Liver (tissue), 9 donors: ENCODE results near the gene PAFAH1B2. TPM values are rescaled to one million over a fixed set of nuclear protein-coding genes. Genes with fewer than 3 reads are reported as not detected.

ENCODE experiments used
- DNase-seq: peaks from one replicate; pipeline ENCODE4 v3.0.0-alpha.2; 2017; ENCODE audit warnings: low spot score
- H3K27ac ChIP-seq, 2 donors: one replicate each; pipeline ENCODE4 v1.7.0; 2013; ENCODE audit warnings: inconsistent platforms in 2 of 2, low read length in 2 of 2, control low read depth in 1 of 2, low read depth in 1 of 2, mild to moderate bottlenecking in 1 of 2
- H3K27me3 ChIP-seq, 4 donors: one replicate each; pipeline versions ENCODE4 v1.6.1 to v1.7.0; 2013; ENCODE audit warnings: low read length in 3 of 4, inconsistent platforms in 1 of 4, mild to moderate bottlenecking in 1 of 4, moderate library complexity in 1 of 4; ENCODE audit not compliant: control insufficient read depth in 4 of 4, insufficient read depth in 4 of 4
- H3K36me3 ChIP-seq, 4 donors: one replicate each; pipeline versions ENCODE4 v1.6.1 to v1.7.0; 2013; ENCODE audit warnings: low read length in 3 of 4, mild to moderate bottlenecking in 3 of 4, low read depth in 1 of 4, moderate library complexity in 1 of 4; ENCODE audit not compliant: control insufficient read depth in 4 of 4, insufficient read depth in 3 of 4
- H3K4me1 ChIP-seq, 4 donors: one replicate each; pipeline versions ENCODE4 v1.6.1 to v1.7.0; 2013; ENCODE audit warnings: low read length in 3 of 4, mild to moderate bottlenecking in 3 of 4, moderate library complexity in 1 of 4; ENCODE audit not compliant: control insufficient read depth in 4 of 4, insufficient read depth in 4 of 4
- H3K4me3 ChIP-seq, 3 donors: one replicate each; pipeline versions ENCODE4 v1.6.1 to v1.7.0; 2013; ENCODE audit warnings: low read length in 3 of 3, control low read depth in 1 of 3, low read depth in 1 of 3, mild to moderate bottlenecking in 1 of 3
- H3K9ac ChIP-seq, 2 donors: one replicate each; pipeline ENCODE4 v1.7.0; 2013; ENCODE audit warnings: low read length in 2 of 2, mild to moderate bottlenecking in 2 of 2, moderate library complexity in 2 of 2, control low read depth in 1 of 2, low read depth in 1 of 2
- H3K9me3 ChIP-seq, 4 donors: one replicate each; pipeline versions ENCODE4 v1.6.1 to v1.7.0; 2013; ENCODE audit warnings: low read length in 3 of 4; ENCODE audit not compliant: control insufficient read depth in 4 of 4
- EGR1 ChIP-seq, 2 donors: IDR thresholded peaks; 2 replicates each; pipeline ENCODE4 v1.6.1; 2016 to 2018; ENCODE audit warnings: antibody characterized with exemption in 2 of 2, low read depth in 2 of 2
- FOXA1 ChIP-seq: IDR thresholded peaks from 2 replicates; pipeline ENCODE4 v1.6.1; 2016; ENCODE audit warnings: antibody characterized with exemption
- GABPA ChIP-seq, 2 donors: IDR thresholded peaks in 1 of 2; conservative IDR thresholded peaks in 1 of 2; 2 replicates each; pipeline ENCODE4 v1.6.1; 2016; ENCODE audit warnings: antibody characterized with exemption in 2 of 2, mild to moderate bottlenecking in 1 of 2, moderate library complexity in 1 of 2
- HNF4A ChIP-seq, 2 donors: conservative IDR thresholded peaks; 2 replicates each; pipeline ENCODE4 v1.6.1; 2016; ENCODE audit warnings: antibody characterized with exemption in 2 of 2, mild to moderate bottlenecking in 2 of 2
- HNF4G ChIP-seq: IDR thresholded peaks from 2 replicates; pipeline ENCODE4 v1.6.1; 2016; ENCODE audit warnings: antibody characterized with exemption
- JUND ChIP-seq, 2 donors: IDR thresholded peaks; 2 replicates each; pipeline ENCODE4 v1.6.1; 2016; ENCODE audit warnings: antibody characterized with exemption in 2 of 2
- MAX ChIP-seq: IDR thresholded peaks from 2 replicates; pipeline ENCODE4 v1.6.1; 2016; ENCODE audit warnings: antibody characterized with exemption
- RAD21 ChIP-seq, 2 donors: IDR thresholded peaks; 2 replicates each; pipeline ENCODE4 v1.6.1; 2016; ENCODE audit warnings: antibody characterized with exemption in 2 of 2, mild to moderate bottlenecking in 2 of 2
- REST ChIP-seq: IDR thresholded peaks from 2 replicates; pipeline ENCODE4 v1.6.1; 2016; ENCODE audit warnings: antibody characterized with exemption, mild to moderate bottlenecking
- TAF1 ChIP-seq: conservative IDR thresholded peaks from 2 replicates; pipeline ENCODE4 v1.6.1; 2016; ENCODE audit warnings: antibody characterized with exemption, mild to moderate bottlenecking
- YY1 ChIP-seq: IDR thresholded peaks from 2 replicates; pipeline ENCODE4 v1.6.1; 2016; ENCODE audit warnings: antibody characterized with exemption, mild to moderate bottlenecking
- WGBS: extraction: QIAGEN DNeasy Blood & Tissue Kit; methylation state at CpG from one replicate; pipeline ENCODE4 v1.1.7; 2013; 5-methylcytosine and 5-hydroxymethylcytosine counted together
- polyA plus RNA-seq, 2 donors: library from polyadenylated mRNA; stranded (reverse) in 1 of 2; unstranded in 1 of 2; fragments of 200-250 nt in 1 of 2; fragments of >200 nt in 1 of 2; fragmentation: Nextera tagmentation in 1 of 2; extraction: Ambion mirVana in 1 of 2; gene quantifications; one replicate each; pipeline versions ENCODE4 v1.2.1 to v1.2.3, GENCODE V29; 2013 to 2015
- total RNA-seq, 2 donors: library from RNA; depleted of rRNA; stranded (reverse); fragments of >200 nt; gene quantifications; one replicate each; pipeline ENCODE4 v1.2.3, GENCODE V29; 2014
- TF ChIP-seq, protein P1 (sequence below): IDR thresholded peaks from 2 replicates; pipeline ENCODE4 v1.6.1; 2016; ENCODE audit warnings: antibody characterized with exemption
- donor health status: healthy.
- donor health status: healthy.
- donor health status: healthy.
- donor health status: healthy.
- donor health status: healthy.

The PAFAH1B2 gene
- total and polyA plus RNA-seq, 4 donors, result 12.7 to 39.8 (median 24.9) TPM

DNA sequence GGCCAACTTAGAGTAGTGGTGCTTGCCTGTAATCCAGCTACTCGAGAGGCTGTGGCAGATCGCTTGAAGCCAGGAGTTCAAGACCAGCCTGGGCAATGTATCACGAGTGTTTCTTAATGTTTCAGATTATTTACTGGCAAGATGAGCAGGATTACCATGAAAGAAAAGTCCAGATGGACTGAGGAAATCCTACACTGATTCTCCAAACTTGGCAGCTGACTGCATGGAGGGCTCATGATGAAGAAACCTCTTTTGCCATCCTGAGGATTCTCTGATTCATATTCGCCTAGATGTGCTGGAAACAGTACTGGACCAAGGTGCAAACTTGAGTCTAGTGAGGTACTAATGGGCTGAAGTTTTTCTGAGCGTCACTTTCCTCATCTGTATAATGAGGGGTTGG lies 31.7 kb downstream of the PAFAH1B2 start:
- Histone ChIP-seq H3K27ac (no peak overlapping the region), H3K9ac (no peak overlapping the region), H3K4me1 (peaks cover 2 to 20% (median 16%) of the 10 kb centered on the region in 4 donors), H3K27me3 (no peaks in the 10 kb centered on the region), H3K9me3 (no peaks in the 10 kb centered on the region), H3K4me3 (no peak overlapping the region), H3K36me3 (peaks cover 0 to 8% (median 0%) of the 10 kb centered on the region in 4 donors)
- TF ChIP-seq MAX (no peak), GABPA (IDR thresholded peaks at IDR 0.05 in 1 of 2, conservative IDR thresholded peaks at IDR 0.05 in 1 of 2) (no peak), EGR1 (IDR thresholded peaks at IDR 0.05; ENCODE audit: low read depth in 2 of 2) (no peak)
- WGBS, result 93% methylated on average over 5 of the region's 5 CpGs
- no peak for DNase-seq

DNA sequence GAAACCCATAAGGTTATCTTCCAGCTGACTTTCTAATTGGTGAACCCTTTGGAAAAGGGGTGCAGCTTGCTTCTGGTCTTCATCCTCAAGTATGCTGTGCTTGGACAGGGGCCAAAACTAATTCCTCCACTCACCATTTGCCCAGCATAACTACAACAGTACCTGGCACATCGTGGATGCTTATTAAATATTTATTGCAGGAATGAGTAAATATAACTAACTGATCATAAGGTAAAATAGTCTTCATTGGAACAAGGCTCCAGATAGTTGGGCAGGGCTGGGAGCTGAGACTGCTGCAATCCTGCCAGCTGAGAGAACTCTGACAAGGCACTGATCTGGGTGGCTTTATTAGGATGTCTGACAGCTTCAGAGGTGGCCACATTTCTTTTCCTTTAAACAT lies 32.1 kb downstream of the PAFAH1B2 start:
- H3K4me1 ChIP-seq, result peaks cover 4 to 23% (median 18%) of the 10 kb centered on the region in 4 donors
- no peak for TF ChIP-seq EGR1 (IDR thresholded peaks at IDR 0.05; ENCODE audit: low read depth in 2 of 2)
- no peak for TF ChIP-seq YY1
- no peak for TF ChIP-seq HNF4A (conservative IDR thresholded peaks at IDR 0.05)
- TF ChIP-seq MAX, result no peak
- TF ChIP-seq JUND (IDR thresholded peaks at IDR 0.05), result no peak
- TF ChIP-seq GABPA (IDR thresholded peaks at IDR 0.05 in 1 of 2, conservative IDR thresholded peaks at IDR 0.05 in 1 of 2), result no peak
- TF ChIP-seq REST, result no peak
- TF ChIP-seq RAD21 (IDR thresholded peaks at IDR 0.05), result no peak
- TF ChIP-seq, protein P1, sequence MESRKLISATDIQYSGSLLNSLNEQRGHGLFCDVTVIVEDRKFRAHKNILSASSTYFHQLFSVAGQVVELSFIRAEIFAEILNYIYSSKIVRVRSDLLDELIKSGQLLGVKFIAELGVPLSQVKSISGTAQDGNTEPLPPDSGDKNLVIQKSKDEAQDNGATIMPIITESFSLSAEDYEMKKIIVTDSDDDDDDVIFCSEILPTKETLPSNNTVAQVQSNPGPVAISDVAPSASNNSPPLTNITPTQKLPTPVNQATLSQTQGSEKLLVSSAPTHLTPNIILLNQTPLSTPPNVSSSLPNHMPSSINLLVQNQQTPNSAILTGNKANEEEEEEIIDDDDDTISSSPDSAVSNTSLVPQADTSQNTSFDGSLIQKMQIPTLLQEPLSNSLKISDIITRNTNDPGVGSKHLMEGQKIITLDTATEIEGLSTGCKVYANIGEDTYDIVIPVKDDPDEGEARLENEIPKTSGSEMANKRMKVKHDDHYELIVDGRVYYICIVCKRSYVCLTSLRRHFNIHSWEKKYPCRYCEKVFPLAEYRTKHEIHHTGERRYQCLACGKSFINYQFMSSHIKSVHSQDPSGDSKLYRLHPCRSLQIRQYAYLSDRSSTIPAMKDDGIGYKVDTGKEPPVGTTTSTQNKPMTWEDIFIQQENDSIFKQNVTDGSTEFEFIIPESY, result no peak
- TF ChIP-seq TAF1, result no peak
- no peak for TF ChIP-seq HNF4G
- TF ChIP-seq FOXA1, result no peak
- peaks cover 0 to 4% (median 0%) of the 10 kb centered on the region in 4 donors for H3K36me3 ChIP-seq
- H3K4me3 ChIP-seq, result no peak overlapping the region
- no peaks in the 10 kb centered on the region for H3K27me3 ChIP-seq
- H3K27ac ChIP-seq, result no peak overlapping the region
- no peak overlapping the region for H3K9ac ChIP-seq
- no peak for DNase-seq
- H3K9me3 ChIP-seq, result no peaks in the 10 kb centered on the region
- WGBS, result 86% methylated on average over 1 of the region's 1 CpG
